OCI-LY7 (cell line): ENCODE measurements around the gene NR2F2. TPM values are rescaled to one million over a fixed set of nuclear protein-coding genes. Genes with fewer than 3 reads are reported as not detected.

ENCODE experiments used
- BruUV-seq: library from RNA; stranded (reverse); fragments of 400-500 nt; replicated peaks from 2 replicates; lab custom pipeline; 2021; lab: Mats Ljungman, UMichigan
- CTCF ChIA-PET: fragments of 300-600 bp; sonication (Branson Sonifier 250); formaldehyde crosslinking; loops from one replicate; lab custom pipeline; 2022; ENCODE audit warnings: antibody characterized with exemption; ENCODE audit not compliant: unreplicated experiment; lab: Charles Lee
- POLR2A ChIA-PET: fragments of 300-600 bp; sonication (Branson Sonifier 250); formaldehyde crosslinking; loops from one replicate; lab custom pipeline; 2022; ENCODE audit warnings: antibody characterized with exemption; lab: Charles Lee
- DNase-seq: peaks from one replicate; pipeline ENCODE4 v3.0.0-alpha.2; 2015; ENCODE audit warnings: low spot score
- H2AFZ ChIP-seq: fragments of 200-600 bp; sonication (generic), shearing (Covaris generic); 2 replicates; pipeline ENCODE4 v1.6.1; 2014; ENCODE audit warnings: mild to moderate bottlenecking, antibody characterized with exemption, low read length, moderate library complexity
- H3K27ac ChIP-seq: fragments of 200-600 bp; sonication (generic); 2 replicates; pipeline ENCODE4 v1.5.1; 2014; ENCODE audit warnings: mixed run types, low read depth, mild to moderate bottlenecking, moderate library complexity, low read length, inconsistent platforms; ENCODE audit not compliant: poor library complexity, severe bottlenecking
- H3K36me3 ChIP-seq: fragments of 200-600 bp; sonication (generic); 2 replicates; pipeline ENCODE4 v1.6.1; 2014; ENCODE audit warnings: mild to moderate bottlenecking, antibody characterized with exemption, low read length, moderate library complexity, mixed read lengths; ENCODE audit not compliant: insufficient read depth
- H3K4me1 ChIP-seq: fragments of 200-600 bp; sonication (generic); 2 replicates; pipeline ENCODE4 v1.5.1; 2014; ENCODE audit warnings: mild to moderate bottlenecking, low read length; ENCODE audit not compliant: insufficient read depth, poor library complexity, severe bottlenecking
- H3K4me2 ChIP-seq: fragments of 200-600 bp; sonication (generic); 2 replicates; pipeline ENCODE4 v1.6.1; 2014; ENCODE audit warnings: mild to moderate bottlenecking, low read length
- H3K4me3 ChIP-seq: fragments of 200-600 bp; sonication (generic); 2 replicates; pipeline ENCODE4 v1.5.1; 2014; ENCODE audit warnings: mild to moderate bottlenecking, low read depth, low read length; ENCODE audit not compliant: poor library complexity, severe bottlenecking
- H3K79me2 ChIP-seq: fragments of 200-600 bp; sonication (generic); 2 replicates; pipeline ENCODE4 v1.6.1; 2016; ENCODE audit warnings: low read depth, mild to moderate bottlenecking, low read length, moderate library complexity, mixed read lengths; ENCODE audit not compliant: insufficient read depth
- H3K9me2 ChIP-seq: fragments of 200-600 bp; sonication (generic); 2 replicates; pipeline ENCODE4 v1.6.1; 2016; ENCODE audit warnings: mild to moderate bottlenecking, low read length, mixed read lengths; ENCODE audit not compliant: insufficient read depth
- H3K9me3 ChIP-seq: fragments of 200-600 bp; sonication (generic); 2 replicates; pipeline ENCODE4 v1.6.1; 2014; ENCODE audit warnings: mild to moderate bottlenecking, mixed run types, low read length, mixed read lengths
- H4K20me1 ChIP-seq: fragments of 200-600 bp; sonication (generic); 2 replicates; pipeline ENCODE4 v1.6.1; 2014; ENCODE audit warnings: mild to moderate bottlenecking, antibody characterized with exemption, low read length, moderate library complexity, mixed read lengths; ENCODE audit not compliant: insufficient read depth
- EZH2phosphoT487 ChIP-seq: fragments of 200-600 bp; sonication (generic); IDR thresholded peaks from 2 replicates; pipeline ENCODE4 v1.6.1; 2018; ENCODE audit warnings: low read depth, borderline replicate concordance, mild to moderate bottlenecking, mixed run types, antibody characterized with exemption, low read length, moderate library complexity, mixed read lengths
- intact Hi-C: fragments of 100-400 bp; cut with micrococcal nuclease; formaldehyde crosslinking; loops from one replicate; pipeline ENCODE4 v1.10.0; 2022; ENCODE audit not compliant: unreplicated experiment
- total RNA-seq, 2 experiments: library from RNA; depleted of rRNA in 1 of 2; stranded (reverse); fragments of >200 nt in 1 of 2; shearing (Covaris generic) in 1 of 2; gene quantifications; 2 replicates each; pipeline ENCODE4 v1.2.3, GENCODE V29; 2014 to 2022
- TF ChIP-seq, protein P1 (sequence below): fragments of 200-600 bp; sonication (generic); conservative IDR thresholded peaks from 2 replicates; pipeline ENCODE4 v1.5.1; 2014; ENCODE audit warnings: mild to moderate bottlenecking, antibody characterized with exemption, low read length, moderate library complexity, mixed read lengths

NR2F2 gene
- total RNA-seq, 2 experiments from 2014 or later: not detected

GRCh38 chr15:96381463-96381862 is 51.0 kb downstream of the NR2F2 start:
- no peak for TF ChIP-seq EZH2phosphoT487
- TF ChIP-seq, protein P1, sequence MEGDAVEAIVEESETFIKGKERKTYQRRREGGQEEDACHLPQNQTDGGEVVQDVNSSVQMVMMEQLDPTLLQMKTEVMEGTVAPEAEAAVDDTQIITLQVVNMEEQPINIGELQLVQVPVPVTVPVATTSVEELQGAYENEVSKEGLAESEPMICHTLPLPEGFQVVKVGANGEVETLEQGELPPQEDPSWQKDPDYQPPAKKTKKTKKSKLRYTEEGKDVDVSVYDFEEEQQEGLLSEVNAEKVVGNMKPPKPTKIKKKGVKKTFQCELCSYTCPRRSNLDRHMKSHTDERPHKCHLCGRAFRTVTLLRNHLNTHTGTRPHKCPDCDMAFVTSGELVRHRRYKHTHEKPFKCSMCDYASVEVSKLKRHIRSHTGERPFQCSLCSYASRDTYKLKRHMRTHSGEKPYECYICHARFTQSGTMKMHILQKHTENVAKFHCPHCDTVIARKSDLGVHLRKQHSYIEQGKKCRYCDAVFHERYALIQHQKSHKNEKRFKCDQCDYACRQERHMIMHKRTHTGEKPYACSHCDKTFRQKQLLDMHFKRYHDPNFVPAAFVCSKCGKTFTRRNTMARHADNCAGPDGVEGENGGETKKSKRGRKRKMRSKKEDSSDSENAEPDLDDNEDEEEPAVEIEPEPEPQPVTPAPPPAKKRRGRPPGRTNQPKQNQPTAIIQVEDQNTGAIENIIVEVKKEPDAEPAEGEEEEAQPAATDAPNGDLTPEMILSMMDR: no peak
- H2AFZ ChIP-seq: no peak overlapping the region
- no peaks in the 10 kb centered on the region for H4K20me1 ChIP-seq
- no peak overlapping the region for H3K27ac ChIP-seq
- POLR2A ChIA-PET: no interaction called here
- DNase-seq: no peak
- BruUV-seq: no TSS peak
- H3K4me2 ChIP-seq: no peak overlapping the region
- CTCF ChIA-PET: no interaction called here
- H3K79me2 ChIP-seq: no peaks in the 10 kb centered on the region
- no peak overlapping the region for H3K4me3 ChIP-seq
- H3K4me1 ChIP-seq: no peaks in the 10 kb centered on the region
- intact Hi-C loops: no loop called here
- H3K36me3 ChIP-seq: no peaks in the 10 kb centered on the region
- no peaks in the 10 kb centered on the region for H3K9me2 ChIP-seq
- no peaks in the 10 kb centered on the region for H3K9me3 ChIP-seq

DNA sequence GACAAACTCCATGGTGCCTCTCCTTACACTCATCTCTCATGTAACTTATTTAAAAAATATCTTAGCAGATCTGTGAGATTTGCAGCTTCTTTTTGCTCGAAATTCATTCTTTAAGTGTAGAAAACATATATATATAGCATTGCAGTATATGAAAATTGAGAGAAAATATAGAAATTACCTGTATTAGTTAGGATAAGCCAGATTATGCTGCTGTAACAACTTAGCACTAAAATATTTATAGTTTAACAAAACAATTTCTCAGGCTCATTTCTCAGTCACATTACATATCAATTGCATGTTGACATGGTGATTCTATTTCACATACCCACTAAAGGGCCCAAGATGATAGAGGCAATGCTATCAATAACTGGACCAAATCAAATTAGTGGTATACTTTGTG is 54.7 kb downstream of the NR2F2 start:
- Histone ChIP-seq H3K79me2 (no peaks in the 10 kb centered on the region), H3K4me1 (no peaks in the 10 kb centered on the region), H3K36me3 (no peaks in the 10 kb centered on the region), H3K4me2 (no peak overlapping the region), H4K20me1 (no peaks in the 10 kb centered on the region), H3K9me3 (no peaks in the 10 kb centered on the region), H3K27ac (no peak overlapping the region), H3K9me2 (no peaks in the 10 kb centered on the region), H3K4me3 (no peak overlapping the region), H2AFZ (no peak overlapping the region)
- ChIA-PET POLR2A (interaction anchor here (0.7 kb wide), 1 partner anchor 23 kb away, joined by 3 read pairs; no protein-coding TSS in a partner anchor), CTCF (no interaction called here)
- intact Hi-C loops: no loop called here
- TF ChIP-seq EZH2phosphoT487: no peak
- TF ChIP-seq, protein P1: no peak
- no peak for DNase-seq
- BruUV-seq: no TSS peak

GRCh38 chr15:96388673-96389072 is 58.2 kb downstream of the NR2F2 start:
- intact Hi-C loops: no loop called here
- no peak overlapping the region for H3K27ac ChIP-seq
- ChIA-PET POLR2A (no interaction called here), CTCF (no interaction called here)
- no peak overlapping the region for H3K4me3 ChIP-seq
- no peak overlapping the region for H2AFZ ChIP-seq
- no peaks in the 10 kb centered on the region for H3K36me3 ChIP-seq
- DNase-seq: no peak
- TF ChIP-seq EZH2phosphoT487: no peak
- TF ChIP-seq, protein P1: no peak
- no peaks in the 10 kb centered on the region for H3K79me2 ChIP-seq
- H3K4me1 ChIP-seq: no peaks in the 10 kb centered on the region
- no peaks in the 10 kb centered on the region for H3K9me2 ChIP-seq
- H4K20me1 ChIP-seq: no peaks in the 10 kb centered on the region
- no peak overlapping the region for H3K4me2 ChIP-seq
- BruUV-seq: no TSS peak
- H3K9me3 ChIP-seq: no peaks in the 10 kb centered on the region
